Sigmoid colon (tissue), 4 donors: ENCODE data around the gene ETDC.

ENCODE experiments used
- CTCF ChIP-seq, 4 experiments: fragments of 450-650 bp in 3 of 4; fragments of 200-600 bp in 1 of 4; IDR thresholded peaks; one replicate each; pipeline ENCODE4 v1.5.1; 2016 to 2019; ENCODE audit warnings: antibody characterized with exemption in 4 of 4, mild to moderate bottlenecking in 3 of 4, moderate library complexity in 2 of 4
- EP300 ChIP-seq, 4 donors: sonication (generic); formaldehyde crosslinking; IDR thresholded peaks; one replicate each; pipeline ENCODE4 v1.6.1; 2017; ENCODE audit warnings: antibody characterized with exemption in 4 of 4
- POLR2AphosphoS5 ChIP-seq, 4 donors: sonication (generic); formaldehyde crosslinking; IDR thresholded peaks; one replicate each; pipeline ENCODE4 v1.6.1; 2017; ENCODE audit warnings: antibody characterized with exemption in 4 of 4

GRCh38 chrX:135295238-135295943 is 13.9 kb upstream of the ETDC start:
- TF ChIP-seq POLR2AphosphoS5 (IDR thresholded peaks at IDR 0.05), result no peak
- TF ChIP-seq CTCF (IDR thresholded peaks at IDR 0.05), result no peak
- TF ChIP-seq EP300 (IDR thresholded peaks at IDR 0.05), result no peak
